Gastroesophageal sphincter (tissue), 3 donors: Measurements from ENCODE around the gene DBF4B.

ENCODE experiments used
- POLR2A ChIP-seq, 2 donors: fragments of 450-650 bp; IDR thresholded peaks; one replicate each; pipeline ENCODE4 v1.6.1; 2017; ENCODE audit warnings: antibody characterized with exemption in 2 of 2, mild to moderate bottlenecking in 2 of 2, moderate library complexity in 1 of 2
- POLR2AphosphoS5 ChIP-seq: sonication (generic); formaldehyde crosslinking; IDR thresholded peaks from one replicate; pipeline ENCODE4 v1.6.1; 2017; ENCODE audit warnings: antibody characterized with exemption
- TF ChIP-seq, protein P1 (sequence below), 4 experiments: fragments of 200-600 bp in 2 of 4; fragments of 450-650 bp in 2 of 4; sonication (generic) in 1 of 4; IDR thresholded peaks; one replicate each; pipeline ENCODE4 v1.5.1; 2017 to 2019; ENCODE audit warnings: antibody characterized with exemption in 4 of 4, mild to moderate bottlenecking in 2 of 4, moderate library complexity in 2 of 4

DNA sequence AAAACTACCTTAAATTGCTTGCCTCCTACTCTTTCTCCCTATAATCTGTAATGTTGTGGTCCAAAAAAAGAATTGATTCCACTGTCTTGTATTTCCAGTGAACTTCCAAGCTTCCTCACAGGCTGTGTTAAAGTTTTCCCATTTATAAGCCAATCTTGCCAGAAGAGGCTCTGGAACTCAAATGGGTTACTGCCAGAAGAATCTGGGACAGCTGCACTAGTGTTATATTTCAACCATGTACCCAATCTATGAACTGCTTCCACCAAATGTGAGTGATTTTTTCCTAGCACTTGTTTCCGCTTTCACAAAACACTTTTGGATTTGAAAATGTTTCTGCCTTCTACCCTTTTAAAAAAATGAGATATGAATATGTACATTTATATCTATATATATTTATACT lies 20.7 kb upstream of the DBF4B start:
- TF ChIP-seq, protein P1, sequence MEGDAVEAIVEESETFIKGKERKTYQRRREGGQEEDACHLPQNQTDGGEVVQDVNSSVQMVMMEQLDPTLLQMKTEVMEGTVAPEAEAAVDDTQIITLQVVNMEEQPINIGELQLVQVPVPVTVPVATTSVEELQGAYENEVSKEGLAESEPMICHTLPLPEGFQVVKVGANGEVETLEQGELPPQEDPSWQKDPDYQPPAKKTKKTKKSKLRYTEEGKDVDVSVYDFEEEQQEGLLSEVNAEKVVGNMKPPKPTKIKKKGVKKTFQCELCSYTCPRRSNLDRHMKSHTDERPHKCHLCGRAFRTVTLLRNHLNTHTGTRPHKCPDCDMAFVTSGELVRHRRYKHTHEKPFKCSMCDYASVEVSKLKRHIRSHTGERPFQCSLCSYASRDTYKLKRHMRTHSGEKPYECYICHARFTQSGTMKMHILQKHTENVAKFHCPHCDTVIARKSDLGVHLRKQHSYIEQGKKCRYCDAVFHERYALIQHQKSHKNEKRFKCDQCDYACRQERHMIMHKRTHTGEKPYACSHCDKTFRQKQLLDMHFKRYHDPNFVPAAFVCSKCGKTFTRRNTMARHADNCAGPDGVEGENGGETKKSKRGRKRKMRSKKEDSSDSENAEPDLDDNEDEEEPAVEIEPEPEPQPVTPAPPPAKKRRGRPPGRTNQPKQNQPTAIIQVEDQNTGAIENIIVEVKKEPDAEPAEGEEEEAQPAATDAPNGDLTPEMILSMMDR (IDR thresholded peaks at IDR 0.05) = no peak
- TF ChIP-seq POLR2A (IDR thresholded peaks at IDR 0.05) = no peak
- no peak for TF ChIP-seq POLR2AphosphoS5
